Activated T-helper 9 cell treated with anti-CD3 and anti-CD28 coated beads, Interleukin-2, amount 50 U/mL, for 16 hours (primary cell): ENCODE measurements around the gene ZNF367.

Source experiments
- DNase-seq: peaks from one replicate; pipeline ENCODE4 v3.0.0-alpha.2; 2020; ENCODE audit warnings: low read depth

The ZNF367 gene

GRCh38 chr9:96436456-96437126, 18.4 kb upstream of the ZNF367 start:
- DNase-seq, result no peak

- DNase-seq, result no peak
Measured at GRCh38 chr9:96436063-96436455, 17.9 kb upstream of the ZNF367 start.

GRCh38 chr9:96435345-96435744, 17.2 kb upstream of the ZNF367 start:
- DNase-seq, result no peak

- DNase-seq, result no peak
Measured at GRCh38 chr9:96430377-96430776, 12.2 kb upstream of the ZNF367 start.

- DNase-seq, result no peak
Measured at GRCh38 chr9:96429732-96430131, 11.6 kb upstream of the ZNF367 start.

- DNase-seq, result no peak
Measured at GRCh38 chr9:96425500-96426169, 7.5 kb upstream of the ZNF367 start.

- no peak for DNase-seq
Measured at GRCh38 chr9:96423985-96424336, 5.8 kb upstream of the ZNF367 start.

GRCh38 chr9:96423322-96423984, 5.3 kb upstream of the ZNF367 start:
- DNase-seq, result no peak

GRCh38 chr9:96420468-96421219, 2.5 kb upstream of the ZNF367 start:
- DNase-seq, result no peak

GRCh38 chr9:96419691-96419969, 1.5 kb upstream of the ZNF367 start:
- no peak for DNase-seq

- peak; percentile 34 for DNase-seq
Measured at GRCh38 chr9:96418920-96419690, 935 bp upstream of the ZNF367 start.

GRCh38 chr9:96417661-96418082, 498 bp downstream of the ZNF367 start:
- no peak for DNase-seq

- DNase-seq, result peak; percentile 89
Measured at GRCh38 chr9:96417051-96417586, 1.1 kb downstream of the ZNF367 start.

GRCh38 chr9:96413302-96414221, 4.6 kb downstream of the ZNF367 start:
- no peak for DNase-seq

- no peak for DNase-seq
Measured at GRCh38 chr9:96412174-96412913, 5.8 kb downstream of the ZNF367 start.

GRCh38 chr9:96411129-96411838, 6.9 kb downstream of the ZNF367 start:
- no peak for DNase-seq

GRCh38 chr9:96408409-96409280, 9.5 kb downstream of the ZNF367 start:
- DNase-seq, result no peak

- no peak for DNase-seq
Measured at GRCh38 chr9:96400132-96400910, 17.8 kb downstream of the ZNF367 start.
